Fibroblast of lung (primary cell): ENCODE results near the gene SP6. TPM values are rescaled to one million over a fixed set of nuclear protein-coding genes. Genes with fewer than 3 reads are reported as not detected.
A peak's percentile ranks its signal among the peaks of the same experiment; 100 is the strongest.

Experiments used
- DNase-seq, 2 donors: peaks; one replicate each; pipeline versions ENCODE4 v3.0.0 to v3.0.0-alpha.2; 2010; ENCODE audit warnings: low read depth in 2 of 2
- H2AFZ ChIP-seq: 2 replicates; pipeline ENCODE4 v1.5.1; 2012; ENCODE audit warnings: low read length, control low read depth, inconsistent platforms
- H3K27ac ChIP-seq: 2 replicates; pipeline ENCODE4 v1.5.1; 2011; ENCODE audit warnings: low read length, control low read depth; ENCODE audit not compliant: insufficient read depth
- H3K27me3 ChIP-seq: 2 replicates; pipeline ENCODE4 v1.5.1; 2011; ENCODE audit warnings: mild to moderate bottlenecking, low read length; ENCODE audit not compliant: control insufficient read depth, insufficient read depth
- H3K36me3 ChIP-seq: 2 replicates; pipeline ENCODE4 v1.5.1; 2011; ENCODE audit warnings: low read length; ENCODE audit not compliant: control insufficient read depth, insufficient read depth
- H3K4me1 ChIP-seq: 2 replicates; pipeline ENCODE4 v1.5.1; 2011; ENCODE audit warnings: low read length; ENCODE audit not compliant: control insufficient read depth, insufficient read depth; ENCODE audit errors: extremely low read depth
- H3K4me2 ChIP-seq: 2 replicates; pipeline ENCODE4 v1.5.1; 2011; ENCODE audit warnings: low read length, control low read depth; ENCODE audit not compliant: insufficient read depth; ENCODE audit errors: extremely low read depth
- H3K4me3 ChIP-seq, 4 experiments: fragments of 200-600 bp in 1 of 4; sonication (generic) in 1 of 4; replicated peaks in 1 of 4; 2 replicates each; pipeline ENCODE4 v1.5.1; 2011 to 2016; ENCODE audit warnings: low read length in 4 of 4, low read depth in 3 of 4, mild to moderate bottlenecking in 3 of 4, control low read depth in 2 of 4, inconsistent platforms in 1 of 4, mixed read lengths in 1 of 4; ENCODE audit not compliant: insufficient read depth in 1 of 4; ENCODE audit errors: control extremely low read depth in 1 of 4
- H3K79me2 ChIP-seq: 2 replicates; pipeline ENCODE4 v1.5.1; 2012; ENCODE audit warnings: mild to moderate bottlenecking, low read length, inconsistent platforms; ENCODE audit not compliant: control insufficient read depth, insufficient read depth
- H3K9ac ChIP-seq: 2 replicates; pipeline ENCODE4 v1.5.1; 2011; ENCODE audit warnings: mild to moderate bottlenecking, low read length, control low read depth; ENCODE audit not compliant: insufficient read depth
- H3K9me3 ChIP-seq: 2 replicates; pipeline ENCODE4 v1.5.1; 2012; ENCODE audit warnings: low read depth, low read length; ENCODE audit not compliant: control insufficient read depth, insufficient read depth
- H4K20me1 ChIP-seq: 2 replicates; pipeline ENCODE4 v1.5.1; 2011; ENCODE audit warnings: low read length; ENCODE audit not compliant: control insufficient read depth, insufficient read depth; ENCODE audit errors: extremely low read depth
- CTCF ChIP-seq, 2 donors: IDR thresholded peaks in 1 of 2; conservative IDR thresholded peaks in 1 of 2; 1 replicate in 1 of 2; 2 replicates in 1 of 2; pipeline ENCODE4 v1.5.1; 2011 to 2012; ENCODE audit warnings: low read length in 2 of 2, control low read depth in 1 of 2, inconsistent platforms in 1 of 2, low read depth in 1 of 2, mild to moderate bottlenecking in 1 of 2
- EZH2 ChIP-seq: IDR thresholded peaks from 2 replicates; pipeline ENCODE4 v1.5.1; 2012; ENCODE audit warnings: low read length, control low read depth, mild to moderate bottlenecking; ENCODE audit errors: missing control alignments
- polyA plus RNA-seq, 2 donors: library from polyadenylated mRNA; depleted of rRNA in 1 of 2; stranded (reverse) in 1 of 2; unstranded in 1 of 2; fragments of >200 nt; gene quantifications; 2 replicates each; pipeline ENCODE4 v1.2.1, GENCODE V29; 2011 to 2012; ENCODE audit warnings: missing spikeins in 1 of 2
- total RNA-seq: library from RNA; depleted of rRNA; stranded (reverse); fragments of >200 nt; gene quantifications from 2 replicates; pipeline ENCODE4 v1.2.1, GENCODE V29; 2014

SP6 gene
- total and polyA plus RNA-seq, 2 donors (not counting 1 experiment from before 2014, with no cell fraction given): under 0.01 to 0.07 TPM

DNA sequence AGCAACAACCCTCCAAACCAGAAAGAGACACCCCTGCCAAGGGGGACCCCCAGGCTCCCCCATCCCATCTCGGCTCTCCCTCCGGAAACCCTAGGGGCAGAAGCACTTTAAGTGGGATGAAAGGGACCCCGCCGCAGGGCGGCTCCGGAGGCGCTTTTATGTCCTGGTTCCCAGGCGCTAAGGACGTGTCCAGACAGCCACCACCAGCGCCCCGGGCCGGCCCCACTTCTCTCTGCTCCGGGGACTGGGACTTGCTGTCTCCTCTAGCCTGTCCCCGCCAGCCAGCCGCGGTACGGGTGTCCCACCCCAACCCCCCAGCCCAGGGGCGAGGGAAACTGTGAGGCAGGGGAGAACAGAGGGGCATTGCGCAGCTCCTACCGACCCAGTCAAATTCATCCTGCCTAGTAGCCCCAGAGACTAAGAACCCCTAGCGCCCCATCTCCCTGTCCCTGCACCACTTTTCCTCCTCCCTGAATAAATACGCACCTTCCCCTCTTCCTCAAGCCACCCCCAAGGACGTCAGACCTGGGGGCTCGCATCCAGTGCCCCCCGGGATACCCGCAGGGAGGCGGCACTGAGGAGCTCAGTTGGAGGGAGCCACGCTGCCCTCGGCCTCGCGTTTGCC, 4.1 kb downstream of the SP6 start:
- no peaks in the 10 kb centered on the region for H3K36me3 ChIP-seq
- peak; percentile 86 for TF ChIP-seq EZH2
- peak in 1 of 2 donors; percentile 1 for TF ChIP-seq CTCF (conservative IDR thresholded peaks at IDR 0.05 in 1 of 2, IDR thresholded peaks at IDR 0.05 in 1 of 2; ENCODE audit: low read depth in 1 of 2, low read length in 2 of 2)
- no peak for DNase-seq
- H3K9me3 ChIP-seq: no peaks in the 10 kb centered on the region
- peaks cover 2% of the 10 kb centered on the region for H3K4me1 ChIP-seq
- no peaks in the 10 kb centered on the region for H3K79me2 ChIP-seq
- H3K27ac ChIP-seq: no peak overlapping the region
- no peak overlapping the region for H2AFZ ChIP-seq
- H3K9ac ChIP-seq: no peak overlapping the region
- H3K4me3 ChIP-seq: no peak overlapping the region
- H3K27me3 ChIP-seq: peaks cover 42% of the 10 kb centered on the region
- no peak overlapping the region for H3K4me2 ChIP-seq
- H4K20me1 ChIP-seq: no peaks in the 10 kb centered on the region

DNA sequence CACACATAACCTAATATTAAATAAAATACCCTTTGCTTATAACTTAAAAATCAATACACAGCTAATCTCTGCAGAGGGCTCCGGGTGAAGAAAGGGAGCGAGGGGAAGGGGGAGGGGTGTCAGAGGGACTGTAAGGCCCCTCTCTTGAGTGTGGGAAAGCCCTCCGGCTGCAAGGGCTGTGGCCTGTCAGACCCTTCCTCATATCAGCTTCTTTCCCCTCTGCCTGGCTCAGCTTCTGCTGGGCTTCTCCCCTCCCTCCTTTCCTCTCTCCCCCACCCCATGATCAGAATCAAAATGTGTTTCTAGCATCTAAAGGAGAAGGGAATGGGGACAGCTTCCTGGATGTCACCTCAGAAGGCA, 5.3 kb downstream of the SP6 start:
- Histone ChIP-seq H3K4me1 (peaks cover 3% of the 10 kb centered on the region), H4K20me1 (no peaks in the 10 kb centered on the region), H2AFZ (no peak overlapping the region), H3K4me2 (no peak overlapping the region), H3K4me3 (no peak overlapping the region), H3K36me3 (no peaks in the 10 kb centered on the region), H3K9ac (no peak overlapping the region), H3K79me2 (no peaks in the 10 kb centered on the region), H3K9me3 (no peaks in the 10 kb centered on the region), H3K27ac (no peak overlapping the region), H3K27me3 (peaks cover 39% of the 10 kb centered on the region)
- TF ChIP-seq CTCF (conservative IDR thresholded peaks at IDR 0.05 in 1 of 2, IDR thresholded peaks at IDR 0.05 in 1 of 2; ENCODE audit: low read depth in 1 of 2, low read length in 2 of 2) (no peak), EZH2 (no peak)
- no peak for DNase-seq

- DNase-seq: no peak
- Histone ChIP-seq H3K9me3 (no peaks in the 10 kb centered on the region), H3K9ac (no peak overlapping the region), H3K79me2 (no peaks in the 10 kb centered on the region), H3K4me2 (no peak overlapping the region), H4K20me1 (no peaks in the 10 kb centered on the region), H3K27ac (no peak overlapping the region), H3K4me3 (no peak overlapping the region), H3K27me3 (peaks cover 39% of the 10 kb centered on the region), H3K4me1 (peaks cover 7% of the 10 kb centered on the region), H3K36me3 (no peaks in the 10 kb centered on the region), H2AFZ (no peak overlapping the region)
- TF ChIP-seq CTCF (conservative IDR thresholded peaks at IDR 0.05 in 1 of 2, IDR thresholded peaks at IDR 0.05 in 1 of 2; ENCODE audit: low read depth in 1 of 2, low read length in 2 of 2) (peak; percentile 24 to 49), EZH2 (no peak)
These were observed 5.9 kb downstream of the SP6 start for GRCh38 chr17:47844814-47845715.
